GM19351 (cell line): ENCODE results near the gene CPE.

ENCODE experiments used
- ATAC-seq: cut with Tn5 transposase; IDR thresholded peaks from one replicate; pipeline ENCODE4 v1.9.1; 2021; ENCODE audit warnings: mild to moderate bottlenecking, moderate library complexity; ENCODE audit not compliant: unreplicated experiment

Gene CPE

DNA sequence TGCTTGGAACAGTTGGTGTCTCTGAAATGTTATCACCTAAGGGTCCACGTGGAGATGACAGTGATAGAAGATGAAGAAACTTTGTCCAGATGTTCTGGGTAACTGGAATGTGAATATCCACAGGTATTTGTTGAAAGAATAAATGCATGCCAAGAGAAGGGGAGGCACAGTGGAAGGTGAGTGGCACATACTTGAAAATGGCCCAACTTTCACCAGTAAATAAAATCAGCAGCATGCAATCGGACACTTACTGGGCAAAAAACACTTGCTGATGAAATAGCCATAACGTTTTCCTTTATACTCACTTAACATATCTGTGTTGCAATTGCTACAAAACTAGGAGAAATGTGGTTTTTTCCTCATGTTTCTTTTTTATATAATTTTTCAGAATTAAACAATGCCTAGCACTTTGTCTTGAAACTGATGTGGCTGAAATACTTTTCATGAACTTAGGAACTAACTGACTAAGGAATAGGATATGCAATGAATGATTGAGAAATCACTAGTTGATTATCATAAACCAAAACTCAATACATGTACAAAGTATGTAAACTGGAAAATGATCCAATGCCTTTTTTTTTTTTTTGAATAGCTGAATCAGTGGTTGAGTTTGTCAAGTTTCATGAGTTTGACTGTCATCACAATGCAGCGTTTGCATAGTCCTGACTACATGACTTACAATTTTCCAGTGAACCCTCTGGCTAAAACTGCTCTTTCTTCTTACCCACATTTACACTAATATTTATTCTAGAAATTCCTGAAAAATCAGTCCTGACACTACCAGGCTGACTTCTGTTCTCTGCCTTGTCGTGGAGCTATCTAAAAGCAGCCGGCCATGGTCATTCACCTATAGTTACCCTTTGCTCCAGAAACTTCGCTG, 127.4 kb downstream of the CPE start:
- ATAC-seq: no peak

DNA sequence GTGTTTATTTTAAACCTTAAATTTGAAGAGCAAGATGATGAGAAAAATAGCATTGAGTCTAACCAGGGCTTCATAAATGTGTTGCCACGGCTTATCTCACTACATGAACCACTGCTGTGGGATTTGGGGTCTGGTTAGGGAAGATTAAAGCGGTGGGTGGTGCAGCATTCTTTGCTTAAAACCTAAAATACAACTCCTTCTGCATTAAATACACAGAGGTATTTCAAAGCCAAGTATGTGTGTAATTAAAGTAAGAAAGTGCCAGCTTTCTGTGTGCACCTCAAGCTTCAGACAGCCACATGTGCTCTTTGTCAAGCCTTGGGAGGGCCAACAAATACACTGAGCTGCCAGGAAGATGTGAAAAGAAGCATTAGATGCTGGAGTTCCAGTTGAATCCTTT, 128.0 kb downstream of the CPE start:
- no peak for ATAC-seq

DNA sequence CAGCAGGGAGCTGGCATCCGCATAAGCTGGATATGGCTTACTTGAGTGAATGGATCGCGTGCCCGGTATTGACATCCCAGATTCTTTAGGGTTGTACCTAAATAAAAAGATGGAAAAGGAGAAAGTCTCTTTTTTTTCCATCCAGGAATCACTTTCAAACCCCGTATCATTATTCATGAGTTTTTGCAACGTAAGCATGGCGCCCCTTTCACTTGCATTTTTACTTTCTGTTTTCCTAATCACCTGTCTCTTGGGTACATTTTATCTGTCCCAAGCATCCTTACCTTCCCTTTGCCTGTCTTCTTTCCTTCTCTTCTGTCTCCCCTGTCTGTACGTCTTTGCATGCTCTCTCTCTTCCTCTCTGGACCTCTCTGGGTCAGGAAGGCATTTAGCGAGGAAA, 128.6 kb downstream of the CPE start:
- no peak for ATAC-seq

DNA sequence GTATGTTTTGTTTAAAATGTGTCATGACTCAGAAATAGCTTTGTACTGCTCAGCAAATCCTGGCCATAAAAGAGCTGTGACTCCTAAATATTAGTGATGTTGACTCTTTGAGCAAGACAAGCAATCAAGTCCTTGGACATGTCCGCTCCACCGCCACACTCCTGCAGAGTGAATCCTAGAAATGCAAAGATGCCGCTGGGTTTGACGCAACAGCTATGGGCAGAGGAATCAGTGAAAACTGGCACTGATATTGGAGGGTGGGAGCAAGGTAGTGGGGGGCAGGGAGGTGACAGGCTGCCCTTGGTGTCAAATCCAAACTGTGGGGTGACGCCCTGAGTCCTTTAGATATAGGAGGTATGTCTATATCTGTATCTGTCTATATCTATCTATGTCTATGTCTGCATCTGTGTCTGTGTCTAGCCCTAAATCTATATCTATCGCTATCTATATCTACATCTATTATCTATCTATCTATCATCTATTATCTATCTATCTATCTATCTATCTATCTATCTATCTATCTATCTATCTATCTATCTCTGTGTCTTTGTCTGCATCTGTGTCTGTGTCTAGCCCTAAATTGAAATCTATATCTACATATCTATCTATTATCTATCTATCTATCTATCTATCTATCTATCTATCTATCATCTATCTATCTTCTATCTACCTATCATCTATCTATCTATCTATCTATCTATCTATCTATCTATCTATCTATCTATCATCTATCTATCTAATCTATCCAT, 129.7 kb downstream of the CPE start:
- no peak for ATAC-seq

DNA sequence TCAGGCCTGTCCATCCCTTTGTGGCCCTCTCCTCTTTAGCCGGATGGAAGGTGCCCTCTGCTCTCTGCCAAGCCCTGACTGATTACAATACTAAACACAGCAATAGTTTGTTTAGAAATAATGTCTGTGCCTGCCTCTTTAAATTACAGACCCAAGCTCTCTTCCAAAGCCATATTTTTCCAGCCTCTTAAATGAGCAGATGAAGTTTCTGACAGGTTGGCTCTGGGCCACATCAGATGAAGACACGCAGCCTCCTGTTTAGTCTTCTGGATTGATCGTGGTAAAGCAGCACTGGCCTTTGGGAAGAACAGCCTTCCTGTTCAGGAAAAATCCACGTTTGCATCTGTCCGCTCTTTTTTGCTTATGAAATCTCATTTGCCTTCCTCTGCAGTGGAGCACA, 133.6 kb downstream of the CPE start:
- ATAC-seq: no peak

DNA sequence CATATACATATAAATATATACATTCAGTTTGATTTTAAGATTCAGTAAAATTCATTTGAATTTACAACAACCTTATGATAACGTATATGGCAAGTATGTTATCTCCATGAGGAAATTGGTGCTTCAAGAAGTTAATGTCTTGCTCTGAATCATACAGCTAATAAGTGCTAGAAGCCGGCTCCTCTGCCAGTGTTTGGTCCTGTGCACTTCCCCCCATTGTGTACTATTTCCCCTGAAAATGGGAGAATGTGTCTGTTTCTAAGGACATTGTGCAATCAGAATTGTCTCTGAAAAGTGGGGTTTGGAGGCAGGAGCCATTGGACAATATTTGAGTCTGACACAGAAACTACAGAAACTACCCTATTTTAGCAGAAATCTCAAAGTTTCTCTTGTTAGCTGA, 135.9 kb downstream of the CPE start:
- ATAC-seq: no peak

DNA sequence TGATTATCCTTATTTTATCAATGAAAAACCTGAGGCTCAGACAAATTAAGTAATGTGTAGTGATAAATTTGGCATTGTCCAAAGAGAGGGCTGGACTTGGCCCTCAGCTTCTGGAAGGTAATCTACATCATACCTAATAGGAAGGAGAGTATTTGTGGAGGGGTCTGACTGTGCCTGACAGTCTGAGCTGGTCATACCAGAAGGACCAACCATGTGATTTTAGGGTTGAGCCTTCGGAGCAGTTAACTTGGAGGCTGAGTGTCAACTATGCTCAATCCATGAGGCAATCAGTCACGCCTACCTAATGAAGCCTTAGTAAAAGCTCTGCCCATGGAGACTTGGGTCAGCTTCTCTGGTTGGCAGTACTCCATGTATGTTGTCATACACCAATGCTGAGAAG, 136.4 kb downstream of the CPE start:
- ATAC-seq: no peak

DNA sequence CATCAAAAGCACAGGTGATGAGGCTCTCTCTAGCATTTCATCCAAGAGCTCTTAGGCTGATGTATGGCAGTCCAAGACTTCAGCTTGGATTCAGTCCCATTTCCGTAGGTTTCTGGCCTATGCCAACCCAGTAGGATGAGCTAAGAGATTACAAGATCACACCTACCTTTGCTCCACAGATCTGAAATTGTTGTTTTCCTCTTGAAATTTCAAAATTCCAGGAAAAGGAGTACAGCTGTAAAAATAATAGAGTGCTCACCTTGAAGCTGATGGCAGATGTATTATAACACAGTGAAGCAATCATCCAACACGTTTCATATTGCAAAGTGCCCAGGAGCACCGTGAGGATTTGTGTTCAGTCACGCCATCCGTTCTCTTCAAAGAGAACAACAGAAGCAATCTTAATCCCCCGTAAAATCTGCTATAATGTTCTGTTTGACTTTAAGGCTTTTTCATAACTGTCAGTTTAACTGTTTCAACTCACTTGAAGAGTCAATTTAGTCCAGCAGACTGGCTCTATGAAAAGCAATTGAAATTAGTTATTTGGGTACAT, 137.5 kb downstream of the CPE start:
- ATAC-seq: no peak

DNA sequence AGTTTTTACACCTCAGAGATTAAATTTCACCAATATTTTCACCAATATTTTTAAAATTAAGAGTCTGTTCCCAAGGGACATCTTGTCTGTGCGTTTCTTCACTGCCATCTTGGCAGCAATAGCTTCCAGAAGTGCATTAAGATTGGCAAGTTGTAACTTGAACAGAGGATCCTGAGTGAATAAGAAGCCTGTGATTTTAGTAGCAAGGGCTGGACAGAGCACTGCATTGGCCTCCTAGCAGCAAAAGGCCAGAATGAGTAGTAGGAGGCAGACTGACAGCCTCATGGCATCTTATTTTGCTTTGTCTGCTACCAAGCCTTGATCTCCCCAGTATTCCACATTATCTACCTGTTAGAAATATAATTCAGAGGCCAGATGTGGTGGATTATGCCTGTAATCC, 138.4 kb downstream of the CPE start:
- ATAC-seq: no peak

DNA sequence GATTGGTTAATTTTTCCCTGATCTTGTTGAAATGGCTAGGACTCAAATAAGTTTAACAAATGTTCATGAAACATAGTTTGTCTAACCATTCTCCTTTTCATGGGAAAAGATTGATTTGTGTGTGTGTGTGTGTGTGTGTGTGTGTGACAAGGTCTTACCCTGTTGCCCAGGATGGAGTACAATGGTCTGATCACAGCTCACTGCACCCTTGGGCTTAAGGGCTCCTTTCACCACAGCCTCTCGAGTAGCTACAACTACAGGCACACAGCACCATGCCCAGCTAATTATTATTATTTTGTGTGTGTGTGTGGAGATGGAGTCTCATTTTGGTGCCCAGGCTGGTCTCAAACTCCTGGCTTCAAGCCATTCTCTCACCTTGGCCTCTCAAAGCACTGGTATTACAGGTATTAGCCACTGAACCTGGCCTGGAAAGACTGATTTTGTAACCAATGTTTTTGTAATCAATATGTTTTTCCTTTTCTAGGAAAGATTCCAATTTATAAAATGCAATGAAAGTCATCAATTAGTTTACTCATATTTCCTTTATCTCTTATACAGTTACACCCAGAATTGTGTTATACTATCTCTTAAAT, 139.3 kb downstream of the CPE start:
- ATAC-seq: no peak

DNA sequence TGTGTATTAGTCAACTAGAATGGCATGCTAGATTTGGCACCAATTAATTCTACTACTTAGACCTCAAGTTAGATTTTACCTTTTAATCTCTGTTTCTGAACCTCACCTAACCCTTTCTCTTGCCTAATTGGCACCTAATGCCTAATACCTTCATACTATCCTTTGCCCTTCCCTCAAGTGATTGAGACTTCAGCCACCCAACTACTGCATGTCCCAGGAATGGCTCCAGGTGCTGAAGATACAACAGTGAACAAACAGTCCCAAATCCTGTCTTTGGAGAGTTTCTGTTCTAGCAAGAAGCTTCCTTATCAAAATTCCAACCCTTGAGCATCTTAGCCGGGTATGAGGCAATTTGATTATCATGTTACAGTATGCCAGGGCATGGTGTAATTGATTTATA, 139.9 kb downstream of the CPE start:
- no peak for ATAC-seq

DNA sequence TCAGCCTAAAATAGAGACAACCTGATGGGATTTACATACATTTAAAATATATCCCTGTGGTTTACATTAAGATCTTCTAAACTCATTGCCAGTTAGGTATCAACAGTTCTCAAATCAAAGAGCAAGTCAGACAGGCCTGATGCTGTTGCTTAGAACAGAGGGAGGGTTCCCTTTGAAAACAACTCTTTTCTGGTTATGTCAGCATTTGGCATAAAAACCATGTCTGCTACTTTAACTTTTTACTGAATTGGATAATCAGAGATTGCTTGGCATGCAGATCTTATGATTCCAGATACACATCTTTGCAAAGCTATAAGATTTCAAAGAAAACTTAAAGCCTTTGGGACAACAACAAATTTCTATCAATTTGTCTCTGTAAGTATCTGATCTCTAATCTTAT, 140.8 kb downstream of the CPE start:
- no peak for ATAC-seq

DNA sequence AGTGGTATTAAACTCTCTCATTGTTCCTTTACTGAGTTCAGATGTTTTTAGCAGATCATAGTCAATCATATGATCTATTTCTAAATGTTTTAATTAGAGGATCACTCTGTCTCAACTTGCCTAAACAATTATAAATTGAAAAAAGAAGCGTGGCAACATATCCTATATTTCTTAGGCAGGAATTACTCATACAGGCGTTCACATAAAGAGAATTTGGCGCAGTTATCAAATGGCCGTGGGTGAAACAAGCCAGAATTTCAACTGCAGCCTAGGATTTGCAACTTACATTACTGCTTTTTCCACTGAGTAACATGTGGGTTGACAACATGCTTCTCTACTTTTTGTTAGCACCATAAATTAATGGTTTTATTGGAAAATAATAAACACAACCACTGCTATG, 141.3 kb downstream of the CPE start:
- no peak for ATAC-seq

DNA sequence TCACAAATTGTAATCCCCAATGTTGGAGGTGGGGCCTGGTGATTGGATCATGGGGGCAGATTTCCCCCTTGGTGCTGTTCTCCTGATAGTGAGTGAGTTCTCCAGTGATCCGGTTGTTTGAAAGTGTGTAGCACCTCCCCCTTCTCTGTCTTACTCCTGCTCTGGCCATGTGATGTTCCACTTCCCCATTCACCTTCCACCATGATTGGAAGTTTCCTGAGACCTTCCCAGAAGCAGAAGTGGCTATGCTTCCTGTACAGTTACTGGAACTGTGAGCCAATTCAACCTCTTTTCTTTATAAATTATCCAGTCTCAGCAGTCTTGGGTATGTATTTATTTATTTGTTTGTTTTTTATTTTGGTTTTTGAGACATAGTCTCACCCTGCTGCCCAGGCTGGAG, 143.2 kb downstream of the CPE start:
- ATAC-seq: no peak

DNA sequence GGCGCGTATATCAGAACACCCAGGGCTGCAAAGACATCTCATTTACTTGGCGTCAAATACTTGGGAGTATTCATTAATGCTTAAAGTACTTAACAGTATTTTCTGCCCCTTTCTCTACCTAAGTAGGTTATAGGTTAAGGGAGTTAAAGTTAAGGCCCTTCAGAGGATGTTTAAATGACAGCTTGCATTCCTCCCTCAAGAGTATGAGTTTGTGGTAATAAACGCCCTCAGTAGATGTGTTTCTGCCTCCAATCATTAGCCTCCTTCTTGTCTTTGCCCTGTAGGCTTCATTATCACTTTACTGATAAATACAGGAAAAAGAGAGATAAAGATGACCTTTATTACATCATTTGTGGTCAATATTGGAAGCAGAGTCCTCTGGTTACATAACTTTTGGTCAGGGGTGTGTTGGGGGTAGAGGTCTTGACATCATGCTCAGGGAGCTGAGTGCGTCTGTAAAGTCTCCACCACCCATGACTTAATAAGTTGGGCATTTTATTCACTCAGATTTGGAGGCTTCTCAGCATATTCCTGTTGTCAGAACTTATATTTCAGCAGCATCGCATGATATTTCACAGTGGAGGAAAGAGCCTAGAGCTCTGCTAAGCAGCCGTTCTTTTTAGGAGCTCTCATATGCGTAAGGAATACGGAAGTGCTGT, 145.9 kb downstream of the CPE start:
- ATAC-seq: no peak

DNA sequence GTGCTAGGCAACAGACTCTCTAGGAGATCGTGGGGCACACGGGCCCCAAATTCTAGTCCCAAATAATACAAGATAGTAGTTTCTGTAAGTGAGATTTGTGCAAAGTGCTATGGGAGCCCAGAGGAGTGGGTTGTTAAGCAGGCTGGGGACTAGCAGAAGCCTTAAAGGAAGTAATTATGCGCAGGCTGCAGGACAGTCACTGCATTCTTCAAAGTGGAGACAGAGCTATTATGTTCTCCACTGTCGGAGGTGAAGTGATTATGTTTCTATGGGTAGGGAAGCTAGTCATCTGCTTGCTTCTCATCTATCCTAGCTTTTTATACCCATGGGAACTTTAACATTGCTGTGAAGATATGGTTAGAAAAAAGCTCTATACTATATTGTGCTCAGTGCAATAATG, 154.2 kb downstream of the CPE start:
- ATAC-seq: no peak

DNA sequence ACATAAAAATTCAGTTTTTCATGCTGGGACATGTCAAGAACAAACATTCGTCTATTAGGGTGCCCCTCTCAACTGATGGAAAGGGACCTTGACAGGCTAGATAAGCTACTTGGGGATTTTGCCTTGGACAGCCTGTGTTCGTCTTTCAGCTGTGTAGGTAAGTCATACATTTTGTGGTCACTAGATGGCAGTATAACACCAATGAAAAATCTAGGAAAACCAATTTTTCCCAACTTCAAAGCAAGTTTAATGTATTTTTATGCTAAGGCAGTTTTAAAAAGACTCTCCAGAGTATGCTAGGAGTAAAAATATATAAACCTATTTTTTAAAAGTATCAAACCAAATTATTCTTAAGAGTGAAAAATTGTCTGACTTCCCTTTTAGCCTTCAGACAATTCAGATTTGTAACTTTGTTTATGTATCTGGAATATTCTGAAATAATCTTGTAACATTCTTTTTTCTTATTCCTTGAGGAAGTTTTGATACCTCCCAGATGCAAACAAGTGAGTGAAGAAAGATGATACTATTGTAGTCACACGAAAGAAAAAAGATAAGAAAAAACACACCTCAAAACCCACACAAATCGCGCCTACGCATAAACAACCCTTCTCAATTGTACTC, 158.3 kb downstream of the CPE start:
- ATAC-seq: peak; percentile 66

DNA sequence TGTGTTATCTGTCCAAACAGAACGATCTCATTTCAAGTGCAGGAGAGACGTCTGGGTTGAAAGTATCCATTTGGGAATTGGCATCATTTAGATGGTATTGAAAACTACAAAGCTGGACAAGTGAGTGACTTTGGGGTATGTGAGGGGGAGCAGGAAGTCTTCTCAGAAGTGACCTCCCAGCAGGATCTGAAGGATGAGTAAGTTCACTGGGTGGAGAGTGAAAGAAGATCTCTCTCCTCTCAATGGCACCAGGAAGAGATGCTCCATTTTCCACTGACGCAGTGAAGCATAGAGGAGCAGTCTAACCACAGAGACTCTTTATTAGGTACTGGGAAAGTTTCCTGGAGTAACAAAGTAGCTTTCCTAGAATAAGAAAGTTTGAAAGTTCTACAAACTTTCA, 161.0 kb downstream of the CPE start:
- no peak for ATAC-seq

DNA sequence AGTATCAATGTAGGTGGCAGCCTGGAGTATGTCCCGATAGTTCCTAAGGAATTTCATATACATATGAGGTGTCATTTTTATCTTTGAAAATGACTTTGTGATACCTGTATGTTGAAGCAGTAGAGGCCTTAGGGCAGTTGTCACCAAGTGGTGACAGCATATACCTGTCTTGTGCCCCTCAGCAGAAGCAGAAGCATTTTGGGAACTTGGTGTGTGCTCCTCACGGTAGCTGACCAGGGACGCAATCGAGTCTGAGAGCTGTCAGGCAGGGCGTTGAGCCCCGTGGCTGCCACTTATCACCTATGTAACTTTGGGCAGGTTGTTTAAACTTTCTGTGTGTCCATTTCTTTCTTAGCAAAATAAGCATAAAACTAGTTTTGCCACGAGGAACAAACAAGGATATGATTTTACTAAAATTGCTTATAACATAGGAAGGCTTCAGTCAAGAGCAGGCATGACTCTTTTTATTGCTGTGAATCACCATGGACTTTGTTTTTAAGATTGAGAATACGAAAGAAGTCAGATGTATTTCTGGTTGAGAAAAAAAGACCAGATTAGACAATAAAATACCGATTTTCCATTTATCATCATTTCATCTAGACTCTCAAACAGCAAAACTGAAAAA, 161.5 kb downstream of the CPE start:
- ATAC-seq: no peak

DNA sequence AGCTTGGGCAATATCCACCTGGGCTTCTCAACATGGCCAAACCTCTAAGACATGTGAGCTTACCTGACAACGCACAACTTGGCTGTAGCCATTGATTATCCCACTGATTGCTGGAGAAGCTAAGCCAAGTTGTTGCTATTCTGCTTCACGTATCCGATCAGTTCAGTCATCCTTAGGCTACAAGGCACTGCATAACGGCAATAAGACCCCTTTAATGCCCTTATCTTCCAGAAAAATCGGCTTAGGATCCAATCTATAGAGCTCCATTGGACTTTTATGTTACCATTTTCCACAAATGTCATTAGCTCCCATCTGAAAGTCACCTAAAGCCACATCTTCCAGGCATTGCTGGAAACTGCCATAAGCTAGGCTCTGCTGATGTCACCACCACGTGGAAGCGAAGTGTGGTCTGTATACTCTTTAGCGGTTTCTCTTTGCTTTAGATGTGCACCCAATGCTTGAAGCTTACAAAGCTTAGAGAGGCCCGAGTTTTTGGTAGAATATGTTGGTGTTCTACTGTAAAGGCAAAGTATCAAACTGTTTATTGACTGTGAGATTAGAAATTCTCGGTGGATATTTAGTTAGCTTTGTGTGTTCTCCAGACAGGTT, 163.1 kb downstream of the CPE start:
- no peak for ATAC-seq
